ENCODE results near the gene VTI1A. TPM values are rescaled to one million over a fixed set of nuclear protein-coding genes. Genes with fewer than 3 reads are reported as not detected.
A peak's percentile ranks its signal among the peaks of the same experiment; 100 is the strongest.

Gene VTI1A
- total RNA-seq, 2 experiments from 2014 or later, result 39.0 to 54.6 TPM

GRCh38 chr10:112809736-112810135, 362.7 kb downstream of the VTI1A start:
- Mint-ChIP-seq H3K4me3 (no peak overlapping the region), H3K9me3 (ENCODE audit: low read depth) (no peaks in the 10 kb centered on the region), H3K27me3 (no peaks in the 10 kb centered on the region), H3K27ac (no peak overlapping the region), H3K4me1 (peaks cover 22% of the 10 kb centered on the region), H3K36me3 (peaks cover 7% of the 10 kb centered on the region)
- CTCF ChIA-PET, result no interaction called here
- no peak for ATAC-seq
- no peak for DNase-seq

- Mint-ChIP-seq H3K4me3 (no peak overlapping the region), H3K27ac (no peak overlapping the region), H3K9me3 (ENCODE audit: low read depth) (no peaks in the 10 kb centered on the region), H3K4me1 (peaks cover 31% of the 10 kb centered on the region), H3K27me3 (no peaks in the 10 kb centered on the region), H3K36me3 (peaks cover 12% of the 10 kb centered on the region)
- ATAC-seq (no peak), DNase-seq (no peak)
- CTCF ChIA-PET, result no interaction called here
Measured at GRCh38 chr10:112810711-112811151, 363.7 kb downstream of the VTI1A start.

GRCh38 chr10:112811741-112812551, 364.9 kb downstream of the VTI1A start:
- no peak for DNase-seq
- no peaks in the 10 kb centered on the region for H3K9me3 Mint-ChIP-seq (ENCODE audit: low read depth)
- CTCF ChIA-PET, result no interaction called here
- H3K27ac Mint-ChIP-seq, result no peak overlapping the region
- no peak for ATAC-seq
- H3K4me3 Mint-ChIP-seq, result no peak overlapping the region
- no peaks in the 10 kb centered on the region for H3K27me3 Mint-ChIP-seq
- peaks cover 36% of the 10 kb centered on the region for H3K4me1 Mint-ChIP-seq
- H3K36me3 Mint-ChIP-seq, result peaks cover 15% of the 10 kb centered on the region

GRCh38 chr10:112812586-112812985, 365.6 kb downstream of the VTI1A start:
- H3K36me3 Mint-ChIP-seq, result peaks cover 15% of the 10 kb centered on the region
- H3K9me3 Mint-ChIP-seq (ENCODE audit: low read depth), result no peaks in the 10 kb centered on the region
- DNase-seq, result no peak
- no peak overlapping the region for H3K4me3 Mint-ChIP-seq
- no peaks in the 10 kb centered on the region for H3K27me3 Mint-ChIP-seq
- peaks cover 36% of the 10 kb centered on the region for H3K4me1 Mint-ChIP-seq
- CTCF ChIA-PET, result no interaction called here
- ATAC-seq, result no peak
- H3K27ac Mint-ChIP-seq, result no peak overlapping the region

GRCh38 chr10:112813866-112814591, 367.0 kb downstream of the VTI1A start:
- no peaks in the 10 kb centered on the region for H3K9me3 Mint-ChIP-seq (ENCODE audit: low read depth)
- no peak overlapping the region for H3K4me3 Mint-ChIP-seq
- peaks cover 15% of the 10 kb centered on the region for H3K36me3 Mint-ChIP-seq
- CTCF ChIA-PET, result no interaction called here
- no peaks in the 10 kb centered on the region for H3K27me3 Mint-ChIP-seq
- H3K27ac Mint-ChIP-seq, result peak overlapping the region; percentile 48
- ATAC-seq (no peak), DNase-seq (no peak)
- peaks cover 36% of the 10 kb centered on the region for H3K4me1 Mint-ChIP-seq

GRCh38 chr10:112815269-112816032, 368.4 kb downstream of the VTI1A start:
- no peak for ATAC-seq
- Mint-ChIP-seq H3K9me3 (ENCODE audit: low read depth) (no peaks in the 10 kb centered on the region), H3K4me1 (peaks cover 36% of the 10 kb centered on the region), H3K4me3 (no peak overlapping the region), H3K27me3 (no peaks in the 10 kb centered on the region), H3K36me3 (peaks cover 13% of the 10 kb centered on the region), H3K27ac (no peak overlapping the region)
- CTCF ChIA-PET, result no interaction called here
- DNase-seq, result peak; percentile 46

- ATAC-seq (no peak), DNase-seq (no peak)
- H3K27me3 Mint-ChIP-seq, result no peaks in the 10 kb centered on the region
- H3K4me1 Mint-ChIP-seq, result peaks cover 36% of the 10 kb centered on the region
- H3K4me3 Mint-ChIP-seq, result no peak overlapping the region
- peaks cover 13% of the 10 kb centered on the region for H3K36me3 Mint-ChIP-seq
- no peaks in the 10 kb centered on the region for H3K9me3 Mint-ChIP-seq (ENCODE audit: low read depth)
- CTCF ChIA-PET, result no interaction called here
- H3K27ac Mint-ChIP-seq, result no peak overlapping the region
Measured at GRCh38 chr10:112816033-112816430, 369.0 kb downstream of the VTI1A start.

- Mint-ChIP-seq H3K9me3 (ENCODE audit: low read depth) (no peaks in the 10 kb centered on the region), H3K4me3 (no peak overlapping the region), H3K4me1 (peaks cover 36% of the 10 kb centered on the region), H3K36me3 (peaks cover 13% of the 10 kb centered on the region), H3K27ac (no peak overlapping the region), H3K27me3 (no peaks in the 10 kb centered on the region)
- DNase-seq (no peak), ATAC-seq (no peak)
- CTCF ChIA-PET, result no interaction called here
Measured at GRCh38 chr10:112816891-112817290, 369.9 kb downstream of the VTI1A start.

GRCh38 chr10:112817981-112818777, 371.2 kb downstream of the VTI1A start:
- Mint-ChIP-seq H3K27ac (no peak overlapping the region), H3K9me3 (ENCODE audit: low read depth) (no peaks in the 10 kb centered on the region), H3K27me3 (no peaks in the 10 kb centered on the region), H3K4me1 (peaks cover 29% of the 10 kb centered on the region), H3K36me3 (peaks cover 13% of the 10 kb centered on the region), H3K4me3 (no peak overlapping the region)
- no peak for DNase-seq
- ATAC-seq, result no peak
- CTCF ChIA-PET, result no interaction called here

- DNase-seq, result no peak
- H3K36me3 Mint-ChIP-seq, result peaks cover 13% of the 10 kb centered on the region
- no peak overlapping the region for H3K4me3 Mint-ChIP-seq
- ATAC-seq, result no peak
- no peaks in the 10 kb centered on the region for H3K27me3 Mint-ChIP-seq
- H3K9me3 Mint-ChIP-seq (ENCODE audit: low read depth), result no peaks in the 10 kb centered on the region
- no peak overlapping the region for H3K27ac Mint-ChIP-seq
- CTCF ChIA-PET, result no interaction called here
- H3K4me1 Mint-ChIP-seq, result peaks cover 19% of the 10 kb centered on the region
Measured at GRCh38 chr10:112819231-112819630, 372.2 kb downstream of the VTI1A start.

- ATAC-seq (no peak), DNase-seq (no peak)
- CTCF ChIA-PET, result no interaction called here
- no peak overlapping the region for H3K4me3 Mint-ChIP-seq
- H3K4me1 Mint-ChIP-seq, result peaks cover 8% of the 10 kb centered on the region
- H3K36me3 Mint-ChIP-seq, result peaks cover 7% of the 10 kb centered on the region
- no peaks in the 10 kb centered on the region for H3K9me3 Mint-ChIP-seq (ENCODE audit: low read depth)
- no peak overlapping the region for H3K27ac Mint-ChIP-seq
- H3K27me3 Mint-ChIP-seq, result no peaks in the 10 kb centered on the region
Measured at GRCh38 chr10:112820320-112820719, 373.3 kb downstream of the VTI1A start.

GRCh38 chr10:112821038-112821437, 374.0 kb downstream of the VTI1A start:
- Mint-ChIP-seq H3K36me3 (peaks cover 3% of the 10 kb centered on the region), H3K4me3 (no peak overlapping the region), H3K4me1 (peaks cover 1% of the 10 kb centered on the region)

GRCh38 chr10:112821663-112822062, 374.6 kb downstream of the VTI1A start:
- no peak overlapping the region for H3K27ac Mint-ChIP-seq
- peaks cover 1% of the 10 kb centered on the region for H3K36me3 Mint-ChIP-seq
- ATAC-seq, result no peak
- no peak for DNase-seq
- no peak overlapping the region for H3K4me3 Mint-ChIP-seq
- no peaks in the 10 kb centered on the region for H3K9me3 Mint-ChIP-seq (ENCODE audit: low read depth)
- no peaks in the 10 kb centered on the region for H3K27me3 Mint-ChIP-seq
- CTCF ChIA-PET, result no interaction called here
- no peaks in the 10 kb centered on the region for H3K4me1 Mint-ChIP-seq

More at GRCh38 chr10:112821038-112821437, 374.0 kb downstream of the VTI1A start:
- no peak for DNase-seq
- ATAC-seq, result no peak
- H3K9me3 Mint-ChIP-seq (ENCODE audit: low read depth), result no peaks in the 10 kb centered on the region
- CTCF ChIA-PET, result no interaction called here
- H3K27me3 Mint-ChIP-seq, result no peaks in the 10 kb centered on the region
- no peak overlapping the region for H3K27ac Mint-ChIP-seq

All from activated CD8-positive, alpha-beta memory T cell treated with anti-CD3 and anti-CD28 coated beads, Interleukin-2, amount 10 ng/mL, durations not matched to agents 7 days and 5 days (primary cell).